Measurements from ENCODE around the gene CNTF. TPM values are rescaled to one million over a fixed set of nuclear protein-coding genes. Genes with fewer than 3 reads are reported as not detected.

The CNTF gene
- total and polyA plus RNA-seq, 2 experiments from 2014 or later: 3.1 TPM; not detected in 1

DNA sequence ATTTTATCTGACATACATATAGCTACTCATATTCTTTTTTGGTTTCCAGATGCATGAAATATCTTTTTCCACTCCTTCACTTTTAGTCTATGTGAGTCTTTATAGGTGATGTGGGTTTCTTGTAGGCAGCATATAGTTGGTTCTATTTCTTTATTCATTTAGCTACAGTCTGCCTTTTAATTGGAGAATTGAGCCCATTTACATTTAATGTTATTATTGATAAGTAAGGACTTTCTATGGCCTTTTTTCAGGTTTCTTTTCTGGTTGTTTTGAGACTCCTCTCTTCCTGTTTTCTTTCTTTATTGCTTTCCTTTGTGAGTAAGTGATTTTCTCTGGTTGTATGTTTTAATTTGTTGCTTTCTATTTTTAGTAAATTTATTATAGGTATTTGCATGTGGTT, 27.2 kb downstream of the CNTF start:
- no peak overlapping the region for H3K27ac ChIP-seq
- H3K36me3 ChIP-seq (replicated peaks; ENCODE audit: insufficient read depth, low read depth): no peaks in the 10 kb centered on the region
- TF ChIP-seq EZH2phosphoT487 (IDR thresholded peaks at IDR 0.05; ENCODE audit: low read depth, severe bottlenecking, unreplicated experiment) (no peak), EZH2 (IDR thresholded peaks at IDR 0.05; ENCODE audit: borderline replicate concordance) (no peak)
- TF ChIP-seq, protein P1, sequence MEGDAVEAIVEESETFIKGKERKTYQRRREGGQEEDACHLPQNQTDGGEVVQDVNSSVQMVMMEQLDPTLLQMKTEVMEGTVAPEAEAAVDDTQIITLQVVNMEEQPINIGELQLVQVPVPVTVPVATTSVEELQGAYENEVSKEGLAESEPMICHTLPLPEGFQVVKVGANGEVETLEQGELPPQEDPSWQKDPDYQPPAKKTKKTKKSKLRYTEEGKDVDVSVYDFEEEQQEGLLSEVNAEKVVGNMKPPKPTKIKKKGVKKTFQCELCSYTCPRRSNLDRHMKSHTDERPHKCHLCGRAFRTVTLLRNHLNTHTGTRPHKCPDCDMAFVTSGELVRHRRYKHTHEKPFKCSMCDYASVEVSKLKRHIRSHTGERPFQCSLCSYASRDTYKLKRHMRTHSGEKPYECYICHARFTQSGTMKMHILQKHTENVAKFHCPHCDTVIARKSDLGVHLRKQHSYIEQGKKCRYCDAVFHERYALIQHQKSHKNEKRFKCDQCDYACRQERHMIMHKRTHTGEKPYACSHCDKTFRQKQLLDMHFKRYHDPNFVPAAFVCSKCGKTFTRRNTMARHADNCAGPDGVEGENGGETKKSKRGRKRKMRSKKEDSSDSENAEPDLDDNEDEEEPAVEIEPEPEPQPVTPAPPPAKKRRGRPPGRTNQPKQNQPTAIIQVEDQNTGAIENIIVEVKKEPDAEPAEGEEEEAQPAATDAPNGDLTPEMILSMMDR (IDR thresholded peaks at IDR 0.05; ENCODE audit: poor library complexity): no peak
- no peak for DNase-seq (ENCODE audit: low spot score)
- no peaks in the 10 kb centered on the region for H4K20me1 ChIP-seq (ENCODE audit: insufficient read depth, poor library complexity, severe bottlenecking)
- no peak overlapping the region for H3K4me2 ChIP-seq
- H3K4me1 ChIP-seq (ENCODE audit: insufficient read depth): no peaks in the 10 kb centered on the region
- no peaks in the 10 kb centered on the region for H3K27me3 ChIP-seq
- H3K9me3 ChIP-seq (ENCODE audit: low read depth): no peaks in the 10 kb centered on the region
- H3K79me2 ChIP-seq: no peaks in the 10 kb centered on the region
- no peaks in the 10 kb centered on the region for H3K9me2 ChIP-seq (replicated peaks; ENCODE audit: insufficient read depth)
- no peak overlapping the region for H2AFZ ChIP-seq
- no peak overlapping the region for H3K4me3 ChIP-seq

- Histone ChIP-seq H3K27me3 (no peaks in the 10 kb centered on the region), H2AFZ (no peak overlapping the region), H3K79me2 (no peaks in the 10 kb centered on the region), H3K36me3 (replicated peaks; ENCODE audit: insufficient read depth, low read depth) (no peaks in the 10 kb centered on the region), H3K4me1 (ENCODE audit: insufficient read depth) (no peaks in the 10 kb centered on the region), H3K9me3 (ENCODE audit: low read depth) (no peaks in the 10 kb centered on the region), H3K27ac (no peak overlapping the region), H3K9me2 (replicated peaks; ENCODE audit: insufficient read depth) (no peaks in the 10 kb centered on the region), H4K20me1 (ENCODE audit: insufficient read depth, poor library complexity, severe bottlenecking) (no peaks in the 10 kb centered on the region), H3K4me3 (no peak overlapping the region), H3K4me2 (no peak overlapping the region)
- no peak for TF ChIP-seq EZH2phosphoT487 (IDR thresholded peaks at IDR 0.05; ENCODE audit: low read depth, severe bottlenecking, unreplicated experiment)
- TF ChIP-seq EZH2 (IDR thresholded peaks at IDR 0.05; ENCODE audit: borderline replicate concordance): no peak
- TF ChIP-seq, protein P1 (IDR thresholded peaks at IDR 0.05; ENCODE audit: poor library complexity): no peak
- DNase-seq (ENCODE audit: low spot score): no peak
- WGBS (ENCODE audit: low lambda C conversion rate, missing lambda C conversion rate): 76% methylated on average over 1 of the region's 1 CpG
These were observed 28.0 kb downstream of the CNTF start for GRCh38 chr11:58650496-58650895.

- no peak for DNase-seq (ENCODE audit: low spot score)
- H3K27me3 ChIP-seq: no peaks in the 10 kb centered on the region
- H3K27ac ChIP-seq: no peak overlapping the region
- H3K4me3 ChIP-seq: no peak overlapping the region
- H4K20me1 ChIP-seq (ENCODE audit: insufficient read depth, poor library complexity, severe bottlenecking): no peaks in the 10 kb centered on the region
- no peaks in the 10 kb centered on the region for H3K9me2 ChIP-seq (replicated peaks; ENCODE audit: insufficient read depth)
- H3K36me3 ChIP-seq (replicated peaks; ENCODE audit: insufficient read depth, low read depth): no peaks in the 10 kb centered on the region
- H3K9me3 ChIP-seq (ENCODE audit: low read depth): no peaks in the 10 kb centered on the region
- H3K4me2 ChIP-seq: no peak overlapping the region
- H3K4me1 ChIP-seq (ENCODE audit: insufficient read depth): no peaks in the 10 kb centered on the region
- H2AFZ ChIP-seq: no peak overlapping the region
- TF ChIP-seq EZH2phosphoT487 (IDR thresholded peaks at IDR 0.05; ENCODE audit: low read depth, severe bottlenecking, unreplicated experiment) (no peak), EZH2 (IDR thresholded peaks at IDR 0.05; ENCODE audit: borderline replicate concordance) (no peak)
- TF ChIP-seq, protein P1 (IDR thresholded peaks at IDR 0.05; ENCODE audit: poor library complexity): no peak
- no peaks in the 10 kb centered on the region for H3K79me2 ChIP-seq
- 76% methylated on average over 2 of the region's 2 CpGs for WGBS (ENCODE audit: low lambda C conversion rate, missing lambda C conversion rate)
These were observed 30.3 kb downstream of the CNTF start for GRCh38 chr11:58652726-58653280.
